Measurements from ENCODE around the gene CEBPZ. TPM values are rescaled to one million over a fixed set of nuclear protein-coding genes. Genes with fewer than 3 reads are reported as not detected.

CEBPZ gene
- total RNA-seq, 1 donor from 2014 or later, result 31.4 TPM

- peak; percentile 78 for DNase-seq (ENCODE audit: low spot score)
- intact Hi-C loops (cut with DNase I), result no loop called here
Measured at GRCh38 chr2:37189452-37190153, 41.8 kb downstream of the CEBPZ start.

- intact Hi-C loops (cut with DNase I), result no loop called here
- no peak for DNase-seq (ENCODE audit: low spot score)
Measured at GRCh38 chr2:37188570-37188969, 42.8 kb downstream of the CEBPZ start, which contains the start of gene SULT6B1. TSS of gene SULT6B1 (minus strand) at chr2:37188670. CDS start at chr2:37188640, 30 bp downstream.

GRCh38 chr2:37181726-37182684, 49.4 kb downstream of the CEBPZ start:
- DNase-seq (ENCODE audit: low spot score), result no peak
- intact Hi-C loops (cut with DNase I), result no loop called here

- no peak for DNase-seq (ENCODE audit: low spot score)
- intact Hi-C loops (cut with DNase I), result no loop called here
Measured at GRCh38 chr2:37180640-37181039, 50.8 kb downstream of the CEBPZ start.

GRCh38 chr2:37180006-37180639, 51.3 kb downstream of the CEBPZ start:
- DNase-seq (ENCODE audit: low spot score), result no peak
- intact Hi-C loops (cut with DNase I), result no loop called here

GRCh38 chr2:37173741-37174140, 57.7 kb downstream of the CEBPZ start:
- intact Hi-C loops (cut with DNase I), result no loop called here
- DNase-seq (ENCODE audit: low spot score), result no peak

GRCh38 chr2:37171624-37171950, 59.8 kb downstream of the CEBPZ start:
- DNase-seq (ENCODE audit: low spot score), result no peak
- intact Hi-C loops (cut with DNase I), result no loop called here

- intact Hi-C loops (cut with DNase I), result loop anchor here (10.0 kb wide), 1 partner anchor 716 kb away; no protein-coding TSS in a partner anchor
- no peak for DNase-seq (ENCODE audit: low spot score)
Measured at GRCh38 chr2:37168217-37168981, 63.0 kb downstream of the CEBPZ start.

GRCh38 chr2:37167636-37168180, 63.7 kb downstream of the CEBPZ start:
- no peak for DNase-seq (ENCODE audit: low spot score)
- intact Hi-C loops (cut with DNase I), result loop anchor here (10.0 kb wide), 1 partner anchor 717 kb away; no protein-coding TSS in a partner anchor

- intact Hi-C loops (cut with DNase I), result loop anchor here (10.0 kb wide), 1 partner anchor 720 kb away; no protein-coding TSS in a partner anchor
- no peak for DNase-seq (ENCODE audit: low spot score)
Measured at GRCh38 chr2:37164757-37165156, 66.6 kb downstream of the CEBPZ start.

- intact Hi-C loops (cut with DNase I), result no loop called here
Measured at GRCh38 chr2:37156857-37157714, 74.3 kb downstream of the CEBPZ start, which contains the start of gene EIF2AK2. TSS of gene EIF2AK2 (minus strand) at chr2:37156980. CDS start at chr2:37147806, 9,174 bp downstream.

GRCh38 chr2:37156071-37156856, 75.1 kb downstream of the CEBPZ start:
- intact Hi-C loops (cut with DNase I), result no loop called here
- DNase-seq (ENCODE audit: low spot score), result no peak

More at GRCh38 chr2:37156857-37157714, 74.3 kb downstream of the CEBPZ start, which contains the start of gene EIF2AK2:
- DNase-seq (ENCODE audit: low spot score), result peak; percentile 92

GRCh38 chr2:37154785-37155184, 76.6 kb downstream of the CEBPZ start:
- DNase-seq (ENCODE audit: low spot score), result no peak
- intact Hi-C loops (cut with DNase I), result no loop called here

- intact Hi-C loops (cut with DNase I), result no loop called here
Measured at GRCh38 chr2:37153224-37153623, 78.2 kb downstream of the CEBPZ start.

More at GRCh38 chr2:37153224-37153623, 78.2 kb downstream of the CEBPZ start:
- no peak for DNase-seq (ENCODE audit: low spot score)

Measured in cardiac septum (tissue), 1 donor.